ENCODE data around the gene CKS1B.
A peak's percentile ranks its signal among the peaks of the same experiment; 100 is the strongest.

GRCh38 chr1:155001675-155002463 is 27.4 kb downstream of the CKS1B start:
- TF ChIP-seq EZH2 (IDR thresholded peaks at IDR 0.05; ENCODE audit: low read length, missing control alignments) (no peak), CTCF (conservative IDR thresholded peaks at IDR 0.05 in 1 of 2, IDR thresholded peaks at IDR 0.05 in 1 of 2; ENCODE audit: low read depth in 1 of 2, low read length in 2 of 2) (peak; percentile 60)

Measured in fibroblast of lung (primary cell).